Testis (tissue), 3 donors: ENCODE measurements around the gene CLSTN1. TPM values are rescaled to one million over a fixed set of nuclear protein-coding genes. Genes with fewer than 3 reads are reported as not detected.

Experiments
- DNase-seq: peaks from one replicate; pipeline ENCODE4 v3.0.0-alpha.2; 2019
- H3K27ac ChIP-seq, 2 donors: fragments of 200-600 bp; sonication (generic); one replicate each; pipeline ENCODE4 v1.5.1; 2019
- H3K27me3 ChIP-seq: fragments of 200-600 bp; sonication (generic); one replicate; pipeline ENCODE4 v1.5.1; 2019
- H3K36me3 ChIP-seq: fragments of 200-600 bp; sonication (generic); one replicate; pipeline ENCODE4 v1.5.1; 2017; ENCODE audit warnings: low read depth; ENCODE audit errors: missing control alignments
- H3K4me1 ChIP-seq: fragments of 200-600 bp; sonication (generic); one replicate; pipeline ENCODE4 v1.5.1; 2019
- H3K4me3 ChIP-seq, 2 donors: fragments of 200-600 bp; sonication (generic); one replicate each; pipeline ENCODE4 v1.5.1; 2017 to 2019
- H3K9me3 ChIP-seq: fragments of 200-600 bp; sonication (generic); one replicate; pipeline ENCODE4 v1.5.1; 2017
- CTCF ChIP-seq, 3 experiments: fragments of 450-650 bp in 2 of 3; fragments of 200-600 bp in 1 of 3; sonication (generic) in 1 of 3; IDR thresholded peaks; one replicate each; pipeline ENCODE4 v1.5.1; 2016 to 2019; ENCODE audit warnings: antibody characterized with exemption in 3 of 3, mild to moderate bottlenecking in 2 of 3, moderate library complexity in 1 of 3
- POLR2A ChIP-seq: fragments of 450-650 bp; IDR thresholded peaks from one replicate; pipeline ENCODE4 v1.6.1; 2017; ENCODE audit warnings: antibody characterized with exemption, mild to moderate bottlenecking, moderate library complexity
- WGBS, 2 donors: methylation state at CpG; one replicate each; pipeline ENCODE4 v1.1.5; 2018; 5-methylcytosine and 5-hydroxymethylcytosine counted together
- intact Hi-C: fragments of 100-400 bp; cut with DNase I; formaldehyde crosslinking; loops from one replicate; pipeline ENCODE4 v1.15.1; 2023; ENCODE audit warnings: low total_unique reads
- polyA plus RNA-seq: library from polyadenylated mRNA; stranded (reverse); fragments of 350-450 nt; fragmentation: Illumina TruSeq; extraction: RNeasy Lipid Tissue Mini Kit (QIAGEN cat#74804); gene quantifications from one replicate; pipeline ENCODE4 v1.2.3, GENCODE V29; 2014; ENCODE audit warnings: low read depth, low replicate concordance; ENCODE audit not compliant: insufficient read depth
- total RNA-seq, 2 donors: library from RNA; depleted of rRNA; stranded (reverse); fragments of >200 nt; gene quantifications; one replicate each; pipeline ENCODE4 v1.2.3, GENCODE V29; 2016

Gene CLSTN1
- total and polyA plus RNA-seq, 3 donors from 2014 or later, result 52.6 to 70.2 (median 60.4) TPM

- TF ChIP-seq POLR2A (no peak), CTCF (IDR thresholded peaks at IDR 0.05) (no peak)
- 96 to 97% methylated on average over 26 to 28 of the region's 28 CpGs for WGBS, 2 donors
- Histone ChIP-seq H3K4me1 (no peaks in the 10 kb centered on the region), H3K27ac (no peak overlapping the region), H3K27me3 (no peaks in the 10 kb centered on the region), H3K36me3 (no peaks in the 10 kb centered on the region), H3K9me3 (no peaks in the 10 kb centered on the region), H3K4me3 (no peak overlapping the region)
- intact Hi-C loops, result no loop called here
- no peak for DNase-seq
Measured at GRCh38 chr1:9744106-9744799, 79.5 kb downstream of the CLSTN1 start.

- 90 to 93% methylated on average over 10 of the region's 10 CpGs for WGBS, 2 donors
Measured at GRCh38 chr1:9737671-9738070, 86.1 kb downstream of the CLSTN1 start.

DNA sequence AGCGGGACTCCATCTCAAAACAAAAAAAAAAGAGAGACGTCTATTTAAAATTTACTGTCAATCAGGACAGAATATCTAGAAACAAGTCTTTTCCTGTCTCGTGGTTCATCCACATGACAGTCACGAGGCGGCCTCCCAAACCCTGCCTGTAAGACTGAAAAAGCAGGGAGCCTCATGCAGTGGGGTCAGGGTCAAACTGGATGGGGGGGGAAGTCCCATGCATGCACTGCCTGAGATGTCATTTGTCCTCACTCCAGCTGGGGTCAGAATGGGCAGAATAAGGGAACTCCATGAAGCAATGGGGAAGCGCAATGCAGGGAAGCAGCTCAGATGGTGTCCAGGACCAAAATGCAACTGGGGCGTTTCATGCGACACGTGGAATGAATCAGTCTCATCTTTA is 86.7 kb downstream of the CLSTN1 start:
- Histone ChIP-seq H3K36me3 (no peaks in the 10 kb centered on the region), H3K27ac (no peak overlapping the region), H3K27me3 (no peaks in the 10 kb centered on the region), H3K9me3 (no peaks in the 10 kb centered on the region), H3K4me3 (no peak overlapping the region), H3K4me1 (no peaks in the 10 kb centered on the region)
- intact Hi-C loops, result no loop called here
- TF ChIP-seq CTCF (IDR thresholded peaks at IDR 0.05) (no peak), POLR2A (no peak)
- DNase-seq, result no peak
- 86 to 90% methylated on average over 9 of the region's 9 CpGs for WGBS, 2 donors

More at GRCh38 chr1:9737671-9738070, 86.1 kb downstream of the CLSTN1 start:
- Histone ChIP-seq H3K36me3 (no peaks in the 10 kb centered on the region), H3K4me1 (no peaks in the 10 kb centered on the region), H3K4me3 (no peak overlapping the region), H3K27ac (no peak overlapping the region), H3K27me3 (no peaks in the 10 kb centered on the region), H3K9me3 (no peaks in the 10 kb centered on the region)
- no peak for DNase-seq
- intact Hi-C loops, result no loop called here
- TF ChIP-seq CTCF (IDR thresholded peaks at IDR 0.05) (no peak), POLR2A (no peak)

DNA sequence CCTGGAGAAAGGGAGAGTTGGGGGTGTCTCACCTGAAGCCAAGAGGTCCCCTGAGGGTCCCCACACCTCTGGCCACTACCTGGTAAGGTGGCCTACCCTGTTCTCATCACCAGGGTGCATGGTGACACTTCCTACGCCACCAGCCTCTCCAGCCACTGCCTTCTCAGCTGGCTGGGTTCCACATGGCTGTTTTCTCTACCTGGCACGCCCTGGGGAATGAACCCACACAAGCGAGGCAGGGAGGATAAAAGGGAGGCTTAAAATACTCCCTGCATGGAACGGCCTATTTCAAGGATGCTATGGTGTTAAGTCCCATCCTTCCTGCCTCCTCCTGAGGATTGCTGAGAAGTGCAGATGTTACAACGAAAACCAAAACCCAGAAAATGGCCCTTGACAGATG is 87.5 kb downstream of the CLSTN1 start:
- no peak for DNase-seq
- no peaks in the 10 kb centered on the region for H3K9me3 ChIP-seq
- 92 to 93% methylated on average over 5 of the region's 5 CpGs for WGBS, 2 donors

More for the DNA sequence above, 87.5 kb downstream of the CLSTN1 start:
- no peaks in the 10 kb centered on the region for H3K36me3 ChIP-seq
- no peaks in the 10 kb centered on the region for H3K4me1 ChIP-seq
- H3K27me3 ChIP-seq, result no peaks in the 10 kb centered on the region
- H3K27ac ChIP-seq, result no peak overlapping the region
- no peak overlapping the region for H3K4me3 ChIP-seq
- intact Hi-C loops, result no loop called here
- TF ChIP-seq POLR2A, result no peak
- TF ChIP-seq CTCF (IDR thresholded peaks at IDR 0.05), result no peak
